CD4-positive, alpha-beta T cell treated with Interleukin-12 subunit alpha and Interleukin-12 subunit beta, for 1 hour (primary cell): ENCODE measurements around the gene CTSW.
"Not testable (repeated sequence)": the region's sequence is repeated elsewhere in the genome, so short reads cannot be mapped to it uniquely, and the experiment has no call there.

ENCODE experiments used
- DNase-seq: peaks from one replicate; pipeline ENCODE4 v3.0.0-alpha.2; 2020

The CTSW gene

GRCh38 chr11:65886826-65887722, 7.4 kb downstream of the CTSW start:
- DNase-seq, result no peak

- no peak for DNase-seq
Observed at GRCh38 chr11:65887723-65888162, 8.1 kb downstream of the CTSW start.

GRCh38 chr11:65888163-65888814, 8.7 kb downstream of the CTSW start, which contains the start of gene FIBP:
Gene FIBP (minus strand): TSS chr11:65888471. CDS start chr11:65888418, 53 bp downstream.
- peak; percentile 96 for DNase-seq

DNA sequence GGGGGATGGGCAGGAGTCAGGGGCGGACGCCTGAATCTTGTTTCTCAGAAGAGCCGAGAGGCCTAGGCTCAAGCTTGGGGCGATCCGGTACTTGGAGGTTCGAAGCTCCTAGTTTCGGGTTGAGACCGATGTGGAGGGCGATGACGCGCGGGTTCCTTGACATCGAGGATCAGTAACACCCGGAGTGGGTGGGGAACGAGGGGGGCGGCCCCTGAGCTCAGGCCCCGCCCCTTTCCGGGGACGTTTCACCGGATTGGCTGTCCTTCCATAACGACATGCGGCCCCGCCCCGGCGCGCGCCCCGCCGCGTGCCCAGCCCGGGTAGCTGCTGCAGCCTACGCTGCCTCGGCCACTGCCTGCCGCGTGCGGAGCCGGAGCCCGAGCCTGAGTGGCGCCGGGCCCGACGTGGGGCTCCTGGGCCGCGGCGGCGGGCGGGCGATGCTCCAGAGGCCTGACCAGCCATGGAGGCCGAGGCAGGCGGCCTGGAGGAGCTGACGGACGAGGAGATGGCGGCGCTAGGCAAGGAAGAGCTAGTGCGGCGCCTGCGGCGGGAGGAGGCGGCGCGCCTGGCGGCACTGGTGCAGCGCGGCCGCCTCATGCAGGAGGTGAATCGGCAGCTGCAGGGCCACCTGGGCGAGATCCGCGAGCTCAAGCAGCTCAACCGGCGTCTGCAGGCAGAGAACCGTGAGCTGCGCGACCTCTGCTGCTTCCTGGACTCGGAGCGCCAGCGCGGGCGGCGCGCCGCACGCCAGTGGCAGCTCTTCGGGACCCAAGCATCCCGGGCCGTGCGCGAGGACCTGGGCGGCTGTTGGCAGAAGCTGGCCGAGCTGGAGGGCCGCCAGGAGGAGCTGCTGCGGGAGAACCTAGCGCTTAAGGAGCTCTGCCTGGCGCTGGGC, 10.9 kb downstream of the CTSW start, which contains the start of gene CCDC85B:
Gene CCDC85B, plus strand, starts transcription at position 350 of the 895 bp plus-strand sequence. Its CDS starts 111 bp downstream, at position 461.
- DNase-seq, result peak; percentile 98

GRCh38 chr11:65891219-65892136, 11.8 kb downstream of the CTSW start:
- DNase-seq, result peak; percentile 46

- not testable (repeated sequence) for DNase-seq
Observed at GRCh38 chr11:65892137-65892540, 12.5 kb downstream of the CTSW start.

GRCh38 chr11:65892661-65893317, 13.2 kb downstream of the CTSW start:
- no peak for DNase-seq

GRCh38 chr11:65894034-65894591, 14.5 kb downstream of the CTSW start:
- peak; percentile 54 for DNase-seq

GRCh38 chr11:65895482-65895981, 15.9 kb downstream of the CTSW start:
- DNase-seq, result no peak

- no peak for DNase-seq
Observed at GRCh38 chr11:65896034-65896999, 16.7 kb downstream of the CTSW start.

- DNase-seq, result no peak
Observed at GRCh38 chr11:65897020-65897471, 17.4 kb downstream of the CTSW start.

DNA sequence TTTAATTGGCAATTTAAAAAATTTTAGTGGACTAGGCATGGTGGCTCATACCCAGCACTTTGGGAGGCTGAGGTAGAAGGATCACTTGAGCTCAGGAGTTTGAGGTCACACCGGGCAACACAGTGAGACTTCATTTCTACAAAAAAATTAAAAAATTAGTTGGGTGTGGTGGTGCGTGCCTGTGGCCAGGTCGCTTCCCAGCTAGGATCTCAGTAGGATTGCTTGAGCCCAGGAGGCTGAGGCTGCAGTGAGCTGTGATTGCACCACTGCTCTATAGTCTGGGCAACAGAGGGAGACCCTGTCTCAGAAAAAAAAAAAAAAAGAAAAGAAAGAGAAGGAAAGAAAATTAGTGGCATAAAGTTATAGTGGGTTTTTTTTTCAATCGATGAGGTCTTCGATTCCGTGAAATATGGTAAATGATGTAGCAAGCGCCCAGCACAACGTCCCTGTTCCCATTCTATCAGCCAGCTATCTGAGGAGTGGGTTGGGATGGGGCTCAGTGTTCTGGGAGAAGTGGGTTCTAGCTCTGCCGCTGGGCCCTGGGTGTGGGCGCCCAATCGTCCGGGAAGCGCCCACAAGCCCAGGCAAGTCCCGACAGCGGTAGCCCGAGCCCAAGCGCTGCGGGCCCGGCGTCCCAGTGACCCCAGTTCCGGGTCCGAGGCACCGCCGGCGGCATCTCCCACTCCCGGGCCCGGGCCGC, 19.2 kb downstream of the CTSW start:
- no peak for DNase-seq

GRCh38 chr11:65899356-65900124, 19.9 kb downstream of the CTSW start:
- peak; percentile 61 for DNase-seq

DNA sequence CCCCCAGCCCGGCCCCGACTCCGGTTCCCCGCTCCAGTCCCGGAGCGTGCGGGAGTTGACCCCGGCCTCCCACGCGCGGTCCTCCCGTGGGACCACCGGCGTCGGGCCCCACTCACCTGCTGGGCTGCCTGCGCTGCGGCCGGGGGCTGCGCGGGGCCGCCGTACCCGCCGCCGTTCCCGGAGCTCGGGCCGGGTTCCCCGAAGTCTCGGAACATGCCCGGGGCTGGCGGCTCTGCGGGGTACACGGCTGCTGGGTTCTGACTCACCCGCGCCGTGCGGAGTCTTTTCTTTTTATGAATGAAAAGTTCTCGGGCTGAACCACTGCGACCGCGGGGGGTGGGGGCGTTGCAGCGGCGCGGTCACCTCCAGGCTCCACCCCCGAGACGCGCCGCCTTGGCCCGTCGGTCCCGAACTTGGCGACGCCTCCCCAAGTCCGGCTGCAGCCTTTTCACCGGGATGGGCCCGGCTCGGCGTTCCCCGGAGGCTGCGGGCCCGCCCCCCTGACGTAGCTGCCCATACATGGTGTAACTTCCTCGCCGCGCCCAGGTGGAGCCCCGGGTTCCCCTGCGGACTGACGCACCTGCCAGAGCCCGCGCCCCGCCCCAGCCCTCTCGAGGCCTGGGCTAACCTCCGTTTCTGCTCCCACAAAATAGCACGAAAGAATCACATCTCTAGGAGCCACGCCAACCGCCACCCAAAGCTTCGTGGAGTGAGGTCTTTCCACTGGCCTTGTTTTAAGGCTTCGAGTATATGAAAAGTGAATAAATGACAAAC, 20.7 kb downstream of the CTSW start, which contains the start of gene FOSL1:
Gene FOSL1, minus strand, starts transcription at position 264 of the 774 bp plus-strand sequence. Its CDS starts 49 bp downstream, at position 215.
- peak; percentile 97 for DNase-seq

- no peak for DNase-seq
Observed at GRCh38 chr11:65900899-65901180, 21.2 kb downstream of the CTSW start.

GRCh38 chr11:65903068-65903481, 23.4 kb downstream of the CTSW start:
- no peak for DNase-seq

- no peak for DNase-seq
Observed at GRCh38 chr11:65903715-65904114, 24.1 kb downstream of the CTSW start.
